ENCODE results near the gene QRFP. TPM values are rescaled to one million over a fixed set of nuclear protein-coding genes. Genes with fewer than 3 reads are reported as not detected.

Gene QRFP
- total RNA-seq, 1 donor from 2014 or later, result not detected

- DNase-seq, result no peak
Measured at GRCh38 chr9:130938652-130939404, 42.2 kb upstream of the QRFP start, which contains the start of gene FIBCD1. Gene FIBCD1 (minus strand): TSS chr9:130939247. CDS start chr9:130938607, 640 bp downstream.

GRCh38 chr9:130938184-130938651 lies 41.6 kb upstream of the QRFP start:
- no peaks in the 10 kb centered on the region for H3K36me3 ChIP-seq
- no peak for TF ChIP-seq CTCF (IDR thresholded peaks at IDR 0.05; ENCODE audit: borderline replicate concordance)
- H3K4me3 ChIP-seq, result peak overlapping the region; percentile 67
- H3K27ac ChIP-seq (replicated peaks), result no peak overlapping the region
- peaks cover 40% of the 10 kb centered on the region for H3K4me1 ChIP-seq
- no peaks in the 10 kb centered on the region for H3K9me3 ChIP-seq (replicated peaks)
- H3K27me3 ChIP-seq (ENCODE audit: low read depth), result peaks cover 100% of the 10 kb centered on the region
- intact Hi-C loops (cut with micrococcal nuclease), result loop anchor here (10.0 kb wide), 1 partner anchor 63 kb away; no protein-coding TSS in a partner anchor
- no peak for DNase-seq

More at GRCh38 chr9:130938652-130939404, 42.2 kb upstream of the QRFP start, which contains the start of gene FIBCD1:
- intact Hi-C loops (cut with micrococcal nuclease), result loop anchor here (10.0 kb wide), 1 partner anchor 64 kb away; no protein-coding TSS in a partner anchor
- no peaks in the 10 kb centered on the region for H3K9me3 ChIP-seq (replicated peaks)
- peaks cover 98% of the 10 kb centered on the region for H3K27me3 ChIP-seq (ENCODE audit: low read depth)
- peak; percentile 28 for TF ChIP-seq CTCF (IDR thresholded peaks at IDR 0.05; ENCODE audit: borderline replicate concordance)
- no peaks in the 10 kb centered on the region for H3K36me3 ChIP-seq
- H3K4me1 ChIP-seq, result peaks cover 34% of the 10 kb centered on the region
- H3K27ac ChIP-seq (replicated peaks), result no peak within 1 kb of the TSS
- H3K4me3 ChIP-seq, result peak within 1 kb of the TSS; percentile 67

DNA sequence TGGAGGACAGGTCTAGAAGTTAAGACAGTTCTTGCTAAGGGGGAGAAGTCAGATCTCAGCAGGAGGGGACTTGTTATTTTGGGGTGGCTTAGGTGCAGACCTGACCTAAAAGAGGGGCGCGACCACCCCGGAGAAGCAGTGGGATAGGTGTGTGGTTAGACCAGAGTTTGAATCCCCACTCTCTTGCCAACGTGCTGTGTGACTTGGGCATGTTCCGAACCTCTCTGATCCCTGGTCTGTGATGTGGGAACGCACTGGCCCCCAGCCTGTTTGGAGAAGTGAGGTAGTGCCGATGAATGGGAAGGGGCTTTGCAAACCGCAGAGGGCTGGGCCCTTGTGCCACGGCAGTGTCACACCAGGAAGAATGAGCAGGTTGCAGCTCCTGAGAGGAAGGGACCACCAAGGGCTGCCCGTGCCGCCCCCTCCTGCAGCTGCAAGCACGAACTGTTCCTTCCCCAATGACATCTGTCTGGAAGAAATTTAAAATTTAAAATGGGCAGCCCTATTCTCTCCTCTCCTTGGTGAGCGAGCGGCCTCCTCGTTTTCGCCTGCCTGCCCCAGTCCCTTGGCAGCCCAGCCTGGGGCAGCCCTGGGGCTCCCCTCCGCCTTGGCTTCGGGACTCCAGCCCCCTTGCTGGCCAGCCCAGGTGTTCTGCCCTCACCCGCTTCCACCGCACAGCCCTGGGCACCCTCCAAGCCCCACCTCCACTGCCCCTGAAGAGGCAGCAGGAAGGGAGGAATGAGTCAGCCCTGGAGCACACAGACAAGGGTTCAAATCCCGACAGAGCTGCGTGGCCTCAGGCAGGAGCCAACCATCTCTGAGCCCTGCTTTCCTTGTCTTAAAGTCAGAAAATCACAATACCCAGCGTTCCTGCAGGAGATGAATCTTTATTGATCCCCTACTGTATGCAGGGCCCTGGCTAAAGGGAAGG lies 40.8 kb upstream of the QRFP start:
- no peak for TF ChIP-seq CTCF (IDR thresholded peaks at IDR 0.05; ENCODE audit: borderline replicate concordance)
- peak overlapping the region; percentile 67 for H3K4me3 ChIP-seq
- no peaks in the 10 kb centered on the region for H3K36me3 ChIP-seq
- intact Hi-C loops (cut with micrococcal nuclease), result loop anchor here (10.0 kb wide), 1 partner anchor 63 kb away; no protein-coding TSS in a partner anchor
- H3K27ac ChIP-seq (replicated peaks), result no peak overlapping the region
- H3K4me1 ChIP-seq, result peaks cover 48% of the 10 kb centered on the region
- peaks cover 100% of the 10 kb centered on the region for H3K27me3 ChIP-seq (ENCODE audit: low read depth)
- no peaks in the 10 kb centered on the region for H3K9me3 ChIP-seq (replicated peaks)
- DNase-seq, result no peak

DNA sequence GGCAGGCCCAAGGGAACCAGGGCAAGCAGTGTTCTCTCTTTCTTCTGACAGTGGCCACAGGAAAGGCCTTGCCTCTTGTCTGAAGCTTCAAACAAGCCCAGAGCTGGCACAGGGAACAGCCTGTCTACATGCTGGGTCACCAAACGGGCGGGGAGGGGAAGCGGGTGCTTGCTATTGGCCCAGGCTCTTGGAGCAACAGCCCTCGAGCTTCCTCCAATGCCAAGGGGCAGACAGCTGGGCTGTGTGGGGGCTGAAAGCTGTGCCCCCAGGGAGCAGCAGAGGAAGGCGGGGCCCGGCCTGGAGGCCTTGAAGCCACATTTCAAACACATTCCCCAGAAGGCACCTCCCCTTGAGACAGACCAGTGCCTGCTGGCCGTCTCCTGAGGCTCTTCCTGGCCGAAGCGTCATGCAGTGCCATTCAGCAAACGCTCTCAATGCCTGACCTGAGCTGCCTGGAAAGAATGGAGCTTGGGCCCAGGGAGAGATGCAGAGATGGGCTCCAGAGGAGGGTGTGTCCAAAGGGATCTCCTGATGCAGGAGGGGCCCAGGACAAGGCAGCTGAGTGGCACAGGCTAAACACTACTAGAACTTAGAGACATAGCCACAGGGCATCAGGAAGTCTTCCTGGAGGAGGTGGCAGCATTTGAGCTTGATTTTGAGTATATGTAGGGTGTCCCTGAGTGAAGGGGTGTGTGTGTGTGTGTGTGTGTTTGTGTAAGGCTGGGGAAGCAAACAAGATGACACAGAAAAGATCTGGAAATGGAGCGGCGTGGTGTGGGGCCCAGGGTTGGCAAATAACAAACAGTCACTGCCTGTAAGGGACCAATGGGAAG lies 39.9 kb upstream of the QRFP start:
- Histone ChIP-seq H3K36me3 (no peaks in the 10 kb centered on the region), H3K27me3 (ENCODE audit: low read depth) (peaks cover 100% of the 10 kb centered on the region), H3K4me3 (no peak overlapping the region), H3K4me1 (peaks cover 57% of the 10 kb centered on the region), H3K27ac (replicated peaks) (no peak overlapping the region), H3K9me3 (replicated peaks) (no peaks in the 10 kb centered on the region)
- no peak for DNase-seq
- intact Hi-C loops (cut with micrococcal nuclease), result loop anchor here (10.0 kb wide), 1 partner anchor 62 kb away; no protein-coding TSS in a partner anchor
- no peak for TF ChIP-seq CTCF (IDR thresholded peaks at IDR 0.05; ENCODE audit: borderline replicate concordance)
